CD14-positive monocyte (primary cell): Measurements from ENCODE around the gene COPB2. TPM values are rescaled to one million over a fixed set of nuclear protein-coding genes. Genes with fewer than 3 reads are reported as not detected.
A peak's percentile ranks its signal among the peaks of the same experiment; 100 is the strongest.

ENCODE experiments used
- DNase-seq, 3 donors: peaks; one replicate each; pipeline ENCODE4 v3.0.0-alpha.2; 2011 to 2022
- H2AFZ ChIP-seq: 2 replicates; pipeline ENCODE4 v1.6.0; 2012; ENCODE audit warnings: mild to moderate bottlenecking, low read depth, low read length, inconsistent platforms; ENCODE audit not compliant: insufficient read depth, poor library complexity, severe bottlenecking
- H3K27ac ChIP-seq, 2 donors: 1 replicate in 1 of 2; 2 replicates in 1 of 2; pipeline ENCODE4 v1.5.1; 2012 to 2013; ENCODE audit warnings: low read length in 2 of 2, control low read depth in 1 of 2, inconsistent platforms in 1 of 2, low read depth in 1 of 2, mild to moderate bottlenecking in 1 of 2
- H3K27me3 ChIP-seq, 2 donors: one replicate each; pipeline versions ENCODE4 v1.6.0 to v1.6.1; 2011 to 2013; ENCODE audit warnings: low read length in 2 of 2; ENCODE audit not compliant: control insufficient read depth in 2 of 2, insufficient read depth in 2 of 2
- H3K36me3 ChIP-seq, 2 donors: replicated peaks in 1 of 2; 1 replicate in 1 of 2; 2 replicates in 1 of 2; pipeline versions ENCODE4 v1.5.1 to v1.6.1; 2012 to 2013; ENCODE audit warnings: low read length in 2 of 2, control low read depth in 1 of 2, inconsistent platforms in 1 of 2, mild to moderate bottlenecking in 1 of 2; ENCODE audit not compliant: insufficient read depth in 2 of 2, control insufficient read depth in 1 of 2
- H3K4me1 ChIP-seq, 2 donors: 1 replicate in 1 of 2; 2 replicates in 1 of 2; pipeline versions ENCODE4 v1.5.1 to v1.6.1; 2012 to 2013; ENCODE audit warnings: low read length in 2 of 2, control low read depth in 1 of 2, inconsistent platforms in 1 of 2, mild to moderate bottlenecking in 1 of 2, moderate library complexity in 1 of 2; ENCODE audit not compliant: insufficient read depth in 2 of 2, control insufficient read depth in 1 of 2
- H3K4me2 ChIP-seq: replicated peaks from 2 replicates; pipeline ENCODE3; 2012; ENCODE audit warnings: low read length, moderate library complexity, mild to moderate bottlenecking; ENCODE audit not compliant: poor library complexity, severe bottlenecking; ENCODE audit errors: extremely low read depth
- H3K4me3 ChIP-seq, 3 experiments: fragments of 200-600 bp in 1 of 3; sonication (generic) in 1 of 3; replicated peaks in 1 of 3; 1 replicate in 2 of 3; 2 replicates in 1 of 3; pipeline ENCODE4 v1.5.1; 2011 to 2013; ENCODE audit warnings: low read length in 3 of 3, mild to moderate bottlenecking in 3 of 3, control low read depth in 2 of 3, low read depth in 2 of 3, inconsistent platforms in 1 of 3, moderate library complexity in 1 of 3
- H3K79me2 ChIP-seq: 2 replicates; pipeline ENCODE4 v1.6.0; 2012; ENCODE audit warnings: mild to moderate bottlenecking, control low read depth, inconsistent platforms, low read length, moderate library complexity; ENCODE audit not compliant: insufficient read depth
- H3K9ac ChIP-seq: 2 replicates; pipeline ENCODE4 v1.6.0; 2017; ENCODE audit warnings: low read length, mild to moderate bottlenecking; ENCODE audit not compliant: insufficient read depth, poor library complexity, severe bottlenecking
- H3K9me3 ChIP-seq, 2 donors: replicated peaks in 1 of 2; 1 replicate in 1 of 2; 2 replicates in 1 of 2; pipeline versions ENCODE4 v1.5.1 to v1.6.1; 2012 to 2013; ENCODE audit warnings: low read length in 2 of 2, control low read depth in 1 of 2; ENCODE audit not compliant: control insufficient read depth in 1 of 2, insufficient read depth in 1 of 2
- H4K20me1 ChIP-seq: 2 replicates; pipeline ENCODE4 v1.6.0; 2012; ENCODE audit warnings: mild to moderate bottlenecking, low read length, control low read depth, moderate library complexity; ENCODE audit not compliant: insufficient read depth
- H3K27ac Mint-ChIP-seq, 7 donors: one replicate each; pipeline ENCODE4 v1.8.0; 2020; ENCODE audit warnings: mild to moderate bottlenecking in 7 of 7, mixed read lengths in 7 of 7, moderate library complexity in 6 of 7, inconsistent platforms in 2 of 7
- H3K27me3 Mint-ChIP-seq, 3 donors: one replicate each; pipeline ENCODE4 v1.8.0; 2021 to 2022; ENCODE audit warnings: low read depth in 3 of 3, mild to moderate bottlenecking in 3 of 3, mixed read lengths in 3 of 3, moderate library complexity in 3 of 3, inconsistent platforms in 1 of 3
- H3K36me3 Mint-ChIP-seq, 2 donors: one replicate each; pipeline ENCODE4 v1.8.0; 2020; ENCODE audit warnings: mixed read lengths in 2 of 2, inconsistent platforms in 1 of 2, mild to moderate bottlenecking in 1 of 2
- H3K4me1 Mint-ChIP-seq: one replicate; pipeline ENCODE4 v1.8.0; 2020; ENCODE audit warnings: mild to moderate bottlenecking, mixed read lengths
- H3K4me3 Mint-ChIP-seq, 2 donors: one replicate each; pipeline ENCODE4 v1.8.0; 2020; ENCODE audit warnings: mild to moderate bottlenecking in 2 of 2, mixed read lengths in 2 of 2, moderate library complexity in 1 of 2
- H3K9me3 Mint-ChIP-seq, 7 donors: one replicate each; pipeline ENCODE4 v1.8.0; 2020 to 2022; ENCODE audit warnings: mixed read lengths in 7 of 7, mild to moderate bottlenecking in 6 of 7, moderate library complexity in 6 of 7, inconsistent platforms in 2 of 7
- CTCF ChIP-seq: fragments of 200-600 bp; IDR thresholded peaks from one replicate; pipeline ENCODE4 v1.8.0; 2022; ENCODE audit warnings: antibody characterized with exemption, mild to moderate bottlenecking
- WGBS: methylation state at CpG from one replicate; pipeline ENCODE4 v1.1.5; 2013; ENCODE audit warnings: missing lambda C conversion rate; ENCODE audit not compliant: insufficient coverage; 5-methylcytosine and 5-hydroxymethylcytosine counted together
- intact Hi-C, 2 donors: fragments of 100-400 bp; cut with micrococcal nuclease; formaldehyde crosslinking; loops; one replicate each; pipeline versions ENCODE4 v1.15.0 to v1.15.1; 2023
- polyA minus RNA-seq: library from RNA; depleted of rRNA, polyadenylated mRNA; stranded (reverse); fragments of >200 nt; gene quantifications from 2 replicates; pipeline ENCODE4 v1.2.3, GENCODE V29; 2012
- polyA plus RNA-seq, 3 donors: library from polyadenylated mRNA; depleted of rRNA in 1 of 3; unstranded in 2 of 3; stranded (reverse) in 1 of 3; fragments of 300-500 nt in 2 of 3; fragments of >200 nt in 1 of 3; fragmentation: Illumina TruSeq in 2 of 3; gene quantifications; 1 replicate in 2 of 3; 2 replicates in 1 of 3; pipeline ENCODE4 v1.2.3, GENCODE V29; 2012 to 2021
- total RNA-seq, 12 experiments: library from RNA in 1 of 12; stranded (reverse) in 1 of 12; fragments of 120-200 nt in 1 of 12; gene quantifications; one replicate each; pipeline ENCODE4 v1.2.4 and lab custom pipeline; 2013 to 2026; ENCODE audit warnings: mixed read lengths in 6 of 12, inconsistent platforms in 1 of 12

Gene COPB2
- 92.4 TPM for total RNA-seq (2013)
- polyA plus RNA-seq (10 to 100 TPM; 22.6 to 95.6 (median 76.9) TPM), polyA minus RNA-seq (20.0 and 33.2 TPM in 2 replicates), total RNA-seq (lab: John Stamatoyannopoulos, UW) (64.7 to 157 (median 94.8) reads per million in 11 experiments)

GRCh38 chr3:139389552-139390368, at the start of gene COPB2:
TSS of gene COPB2 (minus strand) at chr3:139389647. CDS start at chr3:139389550, 97 bp downstream.
- Histone ChIP-seq H3K4me3 (peak within 1 kb of the TSS; percentile 90 to 98 (median 92)), H3K27ac (peak within 1 kb of the TSS; percentile 88 to 97), H3K9me3 (no peaks in the 10 kb centered on the region), H3K4me1 (peaks cover 19 to 26% of the 10 kb centered on the region in 2 donors), H3K4me2 (peak within 1 kb of the TSS; percentile 74), H3K79me2 (peaks cover 59% of the 10 kb centered on the region), H3K9ac (peak within 1 kb of the TSS; percentile 100), H3K27me3 (no peaks in the 10 kb centered on the region), H3K36me3 (peaks cover 3 to 5% of the 10 kb centered on the region in 2 donors), H4K20me1 (peaks cover 27% of the 10 kb centered on the region), H2AFZ (peak within 1 kb of the TSS; percentile 95)
- peaks cover 46% of the 10 kb centered on the region for H3K4me1 Mint-ChIP-seq
- peak within 1 kb of the TSS; percentile 89 to 94 for H3K4me3 Mint-ChIP-seq
- DNase-seq: peak; percentile 98 to 99 (median 99)
- intact Hi-C loops: loop anchor here in 1 of 2 donors (5.0 kb wide), 1 partner anchor 42 kb away; no protein-coding TSS in a partner anchor
- H3K9me3 Mint-ChIP-seq: peaks cover 0 to 3% (median 0%) of the 10 kb centered on the region in 7 donors
- WGBS: under 1% methylated on average over 44 of the region's 52 CpGs
- no peak for TF ChIP-seq CTCF
- H3K27me3 Mint-ChIP-seq: no peaks in the 10 kb centered on the region
- peaks cover 2 to 6% of the 10 kb centered on the region in 2 donors for H3K36me3 Mint-ChIP-seq
- H3K27ac Mint-ChIP-seq: peak within 1 kb of the TSS; percentile 97 to 99 (median 98)

- Histone ChIP-seq H3K4me2 (no peak overlapping the region), H3K9ac (no peak overlapping the region), H3K4me1 (peaks cover 13 to 16% of the 10 kb centered on the region in 2 donors), H3K4me3 (no peak overlapping the region), H3K36me3 (no peaks in the 10 kb centered on the region), H3K27me3 (no peaks in the 10 kb centered on the region), H2AFZ (peak overlapping the region; percentile 18), H4K20me1 (no peaks in the 10 kb centered on the region), H3K79me2 (no peaks in the 10 kb centered on the region), H3K9me3 (no peaks in the 10 kb centered on the region), H3K27ac (peak overlapping the region; percentile 31 to 34)
- Mint-ChIP-seq H3K9me3 (peaks cover 0 to 4% (median 0%) of the 10 kb centered on the region in 7 donors), H3K36me3 (peaks cover 0 to 4% of the 10 kb centered on the region in 2 donors), H3K4me3 (no peak overlapping the region), H3K4me1 (peaks cover 17% of the 10 kb centered on the region), H3K27ac (peak overlapping the region in 6 of 7 donors; percentile 37 to 87 (median 64)), H3K27me3 (peaks cover 0 to 1% (median 0%) of the 10 kb centered on the region in 3 donors)
- no peak for TF ChIP-seq CTCF
- DNase-seq: peak; percentile 13 to 53 (median 30)
- intact Hi-C loops: no loop called here
- WGBS: 86% methylated on average over 6 of the region's 6 CpGs
These were observed 45.4 kb upstream of the COPB2 start for GRCh38 chr3:139434764-139435307.
